Natural killer cell (primary cell): Measurements from ENCODE around the gene ZNF518B. TPM values are rescaled to one million over a fixed set of nuclear protein-coding genes. Genes with fewer than 3 reads are reported as not detected.

ENCODE experiments used
- ATAC-seq, 3 donors: fragments of 150-1000 bp in 2 of 3; fragments of 200-7000 bp in 1 of 3; cut with Tn5 transposase; 1 replicate in 1 of 3; 2 replicates in 2 of 3; pipeline ENCODE4 v1.10.0; 2021; ENCODE audit warnings: mild to moderate bottlenecking in 2 of 3, moderate library complexity in 2 of 3
- DNase-seq, 2 donors: peaks; one replicate each; pipeline versions ENCODE4 v3.0.0 to v3.0.0-alpha.2; 2013 to 2021; ENCODE audit warnings: mixed read lengths in 1 of 2
- H3K27ac ChIP-seq: one replicate; pipeline ENCODE4 v1.5.1; 2013; ENCODE audit warnings: mild to moderate bottlenecking, low read length
- H3K27me3 ChIP-seq: one replicate; pipeline ENCODE4 v1.6.1; 2013; ENCODE audit warnings: low read length; ENCODE audit not compliant: control insufficient read depth, insufficient read depth
- H3K36me3 ChIP-seq: one replicate; pipeline ENCODE4 v1.6.1; 2013; ENCODE audit warnings: low read length; ENCODE audit not compliant: control insufficient read depth, insufficient read depth
- H3K4me1 ChIP-seq: one replicate; pipeline ENCODE4 v1.6.1; 2013; ENCODE audit warnings: low read length; ENCODE audit not compliant: control insufficient read depth, insufficient read depth
- H3K4me3 ChIP-seq: one replicate; pipeline ENCODE4 v1.5.1; 2013; ENCODE audit warnings: low read length
- H3K9me3 ChIP-seq: one replicate; pipeline ENCODE4 v1.6.1; 2013; ENCODE audit warnings: low read length; ENCODE audit not compliant: control insufficient read depth, insufficient read depth
- H3K27ac Mint-ChIP-seq, 2 donors: one replicate each; pipeline ENCODE4 v1.8.0; 2022; ENCODE audit warnings: mild to moderate bottlenecking in 2 of 2, mixed read lengths in 2 of 2, moderate library complexity in 1 of 2
- H3K27me3 Mint-ChIP-seq, 2 donors: one replicate each; pipeline ENCODE4 v1.8.0; 2022; ENCODE audit warnings: low read depth in 2 of 2, mixed read lengths in 2 of 2
- H3K36me3 Mint-ChIP-seq: one replicate; pipeline ENCODE4 v1.8.0; 2022; ENCODE audit warnings: mixed read lengths
- H3K4me1 Mint-ChIP-seq, 2 donors: one replicate each; pipeline ENCODE4 v1.8.0; 2022; ENCODE audit warnings: mixed read lengths in 2 of 2
- H3K4me3 Mint-ChIP-seq: one replicate; pipeline ENCODE4 v1.8.0; 2022; ENCODE audit warnings: mild to moderate bottlenecking, moderate library complexity, mixed read lengths
- H3K9me3 Mint-ChIP-seq, 2 donors: one replicate each; pipeline ENCODE4 v1.8.0; 2022; ENCODE audit warnings: mixed read lengths in 2 of 2
- WGBS: methylation state at CpG from one replicate; pipeline ENCODE4 v1.1.7; 2013; ENCODE audit warnings: missing lambda C conversion rate; ENCODE audit not compliant: insufficient coverage; 5-methylcytosine and 5-hydroxymethylcytosine counted together
- intact Hi-C: fragments of 100-400 bp; cut with micrococcal nuclease; formaldehyde crosslinking; loops from one replicate; pipeline ENCODE4 v1.14.2; 2022
- total RNA-seq, 4 donors: library from RNA; stranded (reverse); fragments of 120-200 nt in 1 of 4; gene quantifications; one replicate each; pipeline versions ENCODE4 v1.2.3 to v1.2.4, GENCODE V29; 2013 to 2022
- TF ChIP-seq, protein P1 (sequence below): fragments of 200-600 bp; IDR thresholded peaks from one replicate; pipeline ENCODE4 v1.8.0; 2022; ENCODE audit warnings: antibody characterized with exemption

The ZNF518B gene
- total RNA-seq, 3 donors from 2014 or later (not counting 1 experiment from before 2014, with no cell fraction given), result 14.6 to 19.9 (median 15.2) TPM

DNA sequence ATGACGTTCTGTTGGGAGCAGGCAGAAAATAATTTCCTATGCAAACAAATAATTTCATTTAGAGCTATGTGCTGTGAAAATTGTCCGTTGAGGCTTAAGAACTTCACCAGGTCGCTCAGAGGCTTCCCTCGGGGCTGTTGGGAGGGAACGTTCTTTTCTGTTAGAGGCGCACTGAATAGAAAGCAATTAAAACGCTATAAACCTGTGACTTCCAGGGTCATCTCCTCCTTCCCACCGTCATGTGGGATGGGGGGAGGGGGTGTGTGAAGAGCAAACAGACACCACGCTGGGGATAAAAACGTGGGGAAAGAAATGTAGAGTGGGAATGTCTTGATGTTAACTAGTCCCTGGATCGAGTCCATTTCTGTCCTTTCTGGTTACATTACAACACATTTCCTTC, 35.2 kb upstream of the ZNF518B start:
- H3K27me3 ChIP-seq, result no peaks in the 10 kb centered on the region
- peaks cover 12 to 15% of the 10 kb centered on the region in 2 donors for H3K27me3 Mint-ChIP-seq

DNA sequence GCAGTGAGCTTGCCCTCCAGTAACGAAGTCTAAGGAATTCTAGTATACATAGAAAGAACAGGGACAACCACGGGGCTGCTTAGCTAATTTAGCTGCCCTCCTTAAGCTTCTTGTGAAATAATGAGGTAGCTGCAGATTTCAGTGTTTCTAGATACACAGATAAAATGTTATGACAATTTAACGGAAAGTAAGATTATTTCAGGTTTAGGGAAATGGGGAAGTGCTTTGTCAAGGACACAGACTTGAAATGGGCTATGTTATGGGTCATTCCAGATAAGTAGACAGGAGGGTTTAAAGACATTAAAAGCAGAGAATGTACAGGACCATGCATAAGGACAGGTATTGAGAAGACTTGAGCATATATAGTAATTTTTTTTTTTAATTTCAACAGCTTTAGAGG, 34.2 kb upstream of the ZNF518B start:
- Histone ChIP-seq H3K9me3 (no peaks in the 10 kb centered on the region), H3K4me1 (no peaks in the 10 kb centered on the region), H3K36me3 (no peaks in the 10 kb centered on the region), H3K4me3 (no peak overlapping the region), H3K27ac (no peak overlapping the region), H3K27me3 (no peaks in the 10 kb centered on the region)
- Mint-ChIP-seq H3K36me3 (no peaks in the 10 kb centered on the region), H3K4me1 (peaks cover 0 to 6% of the 10 kb centered on the region in 2 donors), H3K9me3 (no peaks in the 10 kb centered on the region), H3K27ac (no peak overlapping the region), H3K27me3 (peaks cover 13 to 15% of the 10 kb centered on the region in 2 donors), H3K4me3 (no peak overlapping the region)
- ATAC-seq, result no peak
- intact Hi-C loops, result no loop called here
- no peak for DNase-seq
- whole genome bisulfite sequencing, result 70% methylated on average over 3 of the region's 3 CpGs
- TF ChIP-seq, protein P1, sequence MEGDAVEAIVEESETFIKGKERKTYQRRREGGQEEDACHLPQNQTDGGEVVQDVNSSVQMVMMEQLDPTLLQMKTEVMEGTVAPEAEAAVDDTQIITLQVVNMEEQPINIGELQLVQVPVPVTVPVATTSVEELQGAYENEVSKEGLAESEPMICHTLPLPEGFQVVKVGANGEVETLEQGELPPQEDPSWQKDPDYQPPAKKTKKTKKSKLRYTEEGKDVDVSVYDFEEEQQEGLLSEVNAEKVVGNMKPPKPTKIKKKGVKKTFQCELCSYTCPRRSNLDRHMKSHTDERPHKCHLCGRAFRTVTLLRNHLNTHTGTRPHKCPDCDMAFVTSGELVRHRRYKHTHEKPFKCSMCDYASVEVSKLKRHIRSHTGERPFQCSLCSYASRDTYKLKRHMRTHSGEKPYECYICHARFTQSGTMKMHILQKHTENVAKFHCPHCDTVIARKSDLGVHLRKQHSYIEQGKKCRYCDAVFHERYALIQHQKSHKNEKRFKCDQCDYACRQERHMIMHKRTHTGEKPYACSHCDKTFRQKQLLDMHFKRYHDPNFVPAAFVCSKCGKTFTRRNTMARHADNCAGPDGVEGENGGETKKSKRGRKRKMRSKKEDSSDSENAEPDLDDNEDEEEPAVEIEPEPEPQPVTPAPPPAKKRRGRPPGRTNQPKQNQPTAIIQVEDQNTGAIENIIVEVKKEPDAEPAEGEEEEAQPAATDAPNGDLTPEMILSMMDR, result no peak

More for the DNA sequence above, 35.2 kb upstream of the ZNF518B start:
- no peaks in the 10 kb centered on the region for H3K36me3 ChIP-seq
- Mint-ChIP-seq H3K4me1 (peaks cover 0 to 6% of the 10 kb centered on the region in 2 donors), H3K4me3 (no peak overlapping the region), H3K9me3 (no peaks in the 10 kb centered on the region), H3K27ac (no peak overlapping the region), H3K36me3 (no peaks in the 10 kb centered on the region)
- no peaks in the 10 kb centered on the region for H3K4me1 ChIP-seq
- no peak overlapping the region for H3K27ac ChIP-seq
- DNase-seq (no peak), ATAC-seq (no peak)
- WGBS, result 85% methylated on average over 8 of the region's 11 CpGs
- no peaks in the 10 kb centered on the region for H3K9me3 ChIP-seq
- TF ChIP-seq, protein P1, result no peak
- intact Hi-C loops, result no loop called here
- H3K4me3 ChIP-seq, result no peak overlapping the region

DNA sequence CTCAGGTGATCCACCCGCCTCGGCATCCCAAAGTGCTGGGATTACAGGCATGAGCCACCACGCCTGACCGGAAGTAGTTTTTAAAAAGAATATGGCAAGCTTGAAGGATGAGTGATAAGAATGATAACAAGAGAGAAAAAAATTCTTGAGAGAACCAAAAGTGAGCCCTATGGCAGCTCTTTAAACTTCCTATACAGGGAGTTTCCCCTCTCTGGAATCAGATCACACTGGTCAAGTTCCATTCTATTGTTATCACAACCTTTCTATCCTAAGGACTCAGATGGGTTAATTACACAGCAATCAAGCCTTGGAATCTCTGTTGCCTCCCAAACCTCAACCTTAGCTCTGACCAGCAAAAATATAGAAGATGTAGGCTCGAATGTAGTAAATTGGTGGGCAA, 33.8 kb upstream of the ZNF518B start:
- no peaks in the 10 kb centered on the region for H3K9me3 ChIP-seq
- no peaks in the 10 kb centered on the region for H3K36me3 ChIP-seq
- H3K27ac ChIP-seq, result no peak overlapping the region
- DNase-seq (no peak), ATAC-seq (no peak)
- 94% methylated on average over 5 of the region's 5 CpGs for WGBS
- no peaks in the 10 kb centered on the region for H3K27me3 ChIP-seq
- Mint-ChIP-seq H3K27me3 (peaks cover 13 to 15% of the 10 kb centered on the region in 2 donors), H3K4me3 (no peak overlapping the region), H3K36me3 (no peaks in the 10 kb centered on the region), H3K9me3 (no peaks in the 10 kb centered on the region), H3K4me1 (peaks cover 0 to 6% of the 10 kb centered on the region in 2 donors), H3K27ac (no peak overlapping the region)
- intact Hi-C loops, result no loop called here
- no peaks in the 10 kb centered on the region for H3K4me1 ChIP-seq
- H3K4me3 ChIP-seq, result no peak overlapping the region
- TF ChIP-seq, protein P1, result no peak

DNA sequence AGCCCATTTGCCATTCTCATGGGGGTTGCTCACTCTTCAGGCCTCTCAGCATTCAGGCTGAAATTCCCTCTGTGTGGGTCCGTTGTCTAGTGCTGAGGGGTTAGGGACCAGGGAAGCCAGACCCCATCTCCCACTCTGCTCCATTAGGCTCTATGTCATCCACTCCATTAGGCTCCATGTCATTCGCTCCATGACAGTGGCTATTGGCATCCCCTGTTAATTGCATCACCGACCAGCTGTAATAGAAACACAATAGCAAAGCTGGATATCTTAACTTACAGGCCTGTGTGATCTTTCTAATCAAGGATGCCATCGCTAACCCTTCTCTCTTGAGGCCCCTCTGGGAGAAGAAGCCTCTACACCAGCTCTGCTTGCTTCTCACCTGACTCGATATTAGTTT, 25.7 kb upstream of the ZNF518B start:
- Histone ChIP-seq H3K4me3 (no peak overlapping the region), H3K4me1 (no peaks in the 10 kb centered on the region), H3K27ac (no peak overlapping the region), H3K9me3 (no peaks in the 10 kb centered on the region), H3K27me3 (peaks cover 2% of the 10 kb centered on the region), H3K36me3 (no peaks in the 10 kb centered on the region)
- Mint-ChIP-seq H3K4me1 (no peaks in the 10 kb centered on the region), H3K4me3 (no peak overlapping the region), H3K27ac (no peak overlapping the region), H3K27me3 (peaks cover 5 to 30% of the 10 kb centered on the region in 2 donors), H3K9me3 (no peaks in the 10 kb centered on the region), H3K36me3 (no peaks in the 10 kb centered on the region)
- intact Hi-C loops, result no loop called here
- ATAC-seq (no peak), DNase-seq (no peak)
- TF ChIP-seq, protein P1, result no peak
- 72% methylated on average over 5 of the region's 5 CpGs for WGBS
